Activated naive CD8-positive, alpha-beta T cell treated with anti-CD3 and anti-CD28 coated beads, Interleukin-2, amount 10 ng/mL, durations not matched to agents 7 days and 5 days (primary cell): ENCODE data around the gene RHEB. TPM values are rescaled to one million over a fixed set of nuclear protein-coding genes. Genes with fewer than 3 reads are reported as not detected.
A peak's percentile ranks its signal among the peaks of the same experiment; 100 is the strongest.

Experiments
- ATAC-seq: fragments of 150-1000 bp; cut with Tn5 transposase; one replicate; pipeline ENCODE4 v1.10.0; 2021; ENCODE audit warnings: low read depth, moderate library complexity
- POLR2A ChIA-PET: fragments of 350-600 bp; sonication (Branson Sonifier 250); formaldehyde crosslinking; loops from one replicate; lab custom pipeline; 2021; ENCODE audit warnings: antibody characterized with exemption; lab: Charles Lee
- DNase-seq: peaks from one replicate; pipeline ENCODE4 v3.0.0; 2021
- H3K27ac Mint-ChIP-seq: one replicate; pipeline ENCODE4 v1.8.0; 2022; ENCODE audit warnings: mild to moderate bottlenecking, mixed read lengths
- H3K27me3 Mint-ChIP-seq: one replicate; pipeline ENCODE4 v1.8.0; 2022; ENCODE audit warnings: mild to moderate bottlenecking, moderate library complexity, mixed read lengths
- H3K36me3 Mint-ChIP-seq: one replicate; pipeline ENCODE4 v1.8.0; 2021; ENCODE audit warnings: mild to moderate bottlenecking, mixed read lengths
- H3K4me1 Mint-ChIP-seq: one replicate; pipeline ENCODE4 v1.8.0; 2021; ENCODE audit warnings: mixed read lengths
- H3K4me3 Mint-ChIP-seq: one replicate; pipeline ENCODE4 v1.8.0; 2022; ENCODE audit warnings: mild to moderate bottlenecking, moderate library complexity, mixed read lengths
- H3K9me3 Mint-ChIP-seq: one replicate; pipeline ENCODE4 v1.8.0; 2021; ENCODE audit warnings: mixed read lengths
- total RNA-seq, 2 experiments: library from RNA; stranded (reverse); gene quantifications; one replicate each; pipeline ENCODE4 v1.2.3, GENCODE V29; 2021

Gene RHEB
- total RNA-seq, 2 experiments from 2014 or later, result 73.0 to 78.9 TPM

DNA sequence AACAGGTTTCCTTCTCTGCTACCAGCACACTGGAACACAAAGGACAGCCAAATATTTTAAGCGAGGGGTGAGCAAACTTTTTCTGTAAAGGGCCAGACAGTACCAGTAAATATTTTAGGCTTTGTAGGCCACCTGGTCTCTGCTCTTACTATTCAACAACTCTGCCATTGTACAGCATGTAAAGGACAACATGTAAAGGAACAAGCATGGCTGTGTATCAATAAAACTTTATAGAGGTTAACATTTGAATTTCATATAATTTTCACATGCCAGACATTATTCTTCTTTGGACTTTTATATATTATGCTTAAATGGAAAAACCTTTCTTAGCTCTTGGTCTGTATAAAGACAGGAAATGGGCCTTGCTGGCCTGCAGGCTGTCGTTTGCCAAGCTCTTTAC, 30.2 kb downstream of the RHEB start:
- Mint-ChIP-seq H3K9me3 (no peaks in the 10 kb centered on the region), H3K4me3 (no peak overlapping the region), H3K4me1 (peaks cover 14% of the 10 kb centered on the region), H3K27ac (no peak overlapping the region), H3K36me3 (peaks cover 32% of the 10 kb centered on the region), H3K27me3 (no peaks in the 10 kb centered on the region)
- no peak for DNase-seq
- no peak for ATAC-seq
- POLR2A ChIA-PET, result no interaction called here

DNA sequence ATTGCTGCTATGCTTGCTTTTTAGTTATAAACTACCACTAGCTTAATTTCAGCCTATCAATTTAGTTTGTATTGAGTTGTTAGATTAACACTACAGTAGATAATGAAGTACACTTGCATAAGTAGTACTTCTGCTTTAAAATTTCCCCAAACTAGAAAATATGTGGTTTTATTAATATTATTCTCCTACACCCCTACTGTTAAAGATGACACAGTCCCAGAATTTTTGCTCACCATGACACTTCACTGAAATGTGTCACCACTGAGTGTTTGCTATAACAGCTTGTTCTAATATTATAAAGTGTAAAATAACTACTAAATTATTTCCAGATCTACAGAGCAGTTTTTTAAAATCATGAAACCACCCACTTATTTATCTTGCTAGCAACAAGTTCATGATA, 31.6 kb downstream of the RHEB start:
- ATAC-seq, result no peak
- POLR2A ChIA-PET, result no interaction called here
- H3K9me3 Mint-ChIP-seq, result no peaks in the 10 kb centered on the region
- no peaks in the 10 kb centered on the region for H3K27me3 Mint-ChIP-seq
- peaks cover 5% of the 10 kb centered on the region for H3K4me1 Mint-ChIP-seq
- H3K4me3 Mint-ChIP-seq, result no peak overlapping the region
- peaks cover 36% of the 10 kb centered on the region for H3K36me3 Mint-ChIP-seq
- H3K27ac Mint-ChIP-seq, result no peak overlapping the region
- DNase-seq, result no peak

DNA sequence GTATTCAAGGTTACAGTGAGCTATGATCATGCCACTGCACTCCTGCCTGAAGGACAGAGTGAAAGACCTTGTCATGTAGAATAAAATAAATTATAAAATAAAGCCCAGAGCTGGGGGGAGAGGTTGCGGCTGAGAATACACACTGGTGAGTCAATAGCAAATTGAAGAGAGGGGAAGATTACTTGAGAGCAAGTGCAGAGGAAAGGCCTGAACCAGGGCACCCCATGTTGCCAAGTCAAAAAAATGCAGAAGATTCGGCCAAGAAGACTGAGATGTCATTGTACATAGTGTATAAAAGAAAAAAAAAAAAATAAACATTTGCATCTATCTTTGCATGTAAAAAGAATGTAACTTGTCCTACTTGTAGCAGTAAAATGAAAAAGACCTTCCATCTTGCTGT, 32.5 kb downstream of the RHEB start:
- ATAC-seq (no peak), DNase-seq (no peak)
- no peaks in the 10 kb centered on the region for H3K9me3 Mint-ChIP-seq
- POLR2A ChIA-PET, result no interaction called here
- peaks cover 41% of the 10 kb centered on the region for H3K36me3 Mint-ChIP-seq
- no peak overlapping the region for H3K27ac Mint-ChIP-seq
- peaks cover 8% of the 10 kb centered on the region for H3K4me1 Mint-ChIP-seq
- no peak overlapping the region for H3K4me3 Mint-ChIP-seq
- H3K27me3 Mint-ChIP-seq, result no peaks in the 10 kb centered on the region

DNA sequence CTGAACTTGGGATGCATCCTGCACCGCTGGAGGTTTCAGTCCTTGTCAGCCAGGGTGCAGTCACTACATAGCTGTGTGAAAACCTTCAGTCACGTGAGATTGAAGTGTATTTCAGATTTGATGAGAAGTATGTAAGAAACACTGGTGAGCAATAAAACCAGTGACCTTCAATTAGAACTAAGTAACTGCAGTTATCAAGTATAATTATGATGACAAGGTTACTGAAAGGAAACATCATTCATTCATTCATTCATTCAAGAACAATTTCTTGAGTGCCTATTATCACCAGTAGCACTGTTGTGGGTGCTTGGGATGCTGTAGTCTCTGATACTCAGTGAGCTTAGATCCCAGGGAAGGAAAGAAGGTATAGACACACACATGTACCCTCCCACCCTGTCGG, 33.6 kb downstream of the RHEB start:
- DNase-seq (no peak), ATAC-seq (no peak)
- Mint-ChIP-seq H3K27me3 (no peaks in the 10 kb centered on the region), H3K4me1 (peaks cover 11% of the 10 kb centered on the region), H3K36me3 (peaks cover 44% of the 10 kb centered on the region), H3K27ac (no peak overlapping the region), H3K9me3 (no peaks in the 10 kb centered on the region), H3K4me3 (no peak overlapping the region)
- POLR2A ChIA-PET, result no interaction called here

DNA sequence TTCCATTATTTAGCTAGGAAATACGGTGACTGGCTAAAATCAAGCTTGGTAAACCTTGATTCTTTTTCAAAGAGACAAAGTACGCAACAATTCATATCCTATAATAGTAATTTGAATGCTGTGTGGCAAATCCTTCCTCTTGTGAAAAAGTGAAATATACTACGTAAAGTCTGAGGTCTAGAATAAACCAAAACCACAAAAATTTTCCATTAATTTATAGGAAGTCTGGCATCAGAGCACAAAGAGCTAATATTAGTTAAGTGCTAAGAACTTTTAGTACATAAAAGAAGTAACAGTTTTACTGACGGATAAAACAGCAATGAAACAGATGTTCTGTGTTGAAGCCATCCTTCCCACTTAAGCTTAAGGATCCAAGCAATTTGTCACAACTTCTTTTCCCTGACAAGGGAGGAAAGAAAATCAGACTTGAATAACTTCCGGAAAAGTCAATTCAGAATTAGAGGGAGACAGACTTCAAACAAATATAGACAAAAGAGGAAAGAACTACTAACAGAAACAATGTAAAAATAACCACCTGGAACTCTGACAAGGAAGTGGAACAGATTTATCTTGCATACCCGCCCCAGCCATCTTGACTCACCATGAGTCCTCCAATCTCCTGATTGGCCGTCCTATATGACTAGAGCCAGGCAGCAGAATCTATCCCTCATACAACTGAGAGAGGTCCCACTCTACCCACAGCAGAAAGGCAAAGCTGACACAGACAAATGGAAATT, 34.6 kb downstream of the RHEB start:
- DNase-seq (no peak), ATAC-seq (no peak)
- Mint-ChIP-seq H3K4me1 (peaks cover 11% of the 10 kb centered on the region), H3K36me3 (peaks cover 40% of the 10 kb centered on the region), H3K4me3 (no peak overlapping the region), H3K27me3 (no peaks in the 10 kb centered on the region), H3K9me3 (no peaks in the 10 kb centered on the region), H3K27ac (no peak overlapping the region)
- POLR2A ChIA-PET, result no interaction called here

DNA sequence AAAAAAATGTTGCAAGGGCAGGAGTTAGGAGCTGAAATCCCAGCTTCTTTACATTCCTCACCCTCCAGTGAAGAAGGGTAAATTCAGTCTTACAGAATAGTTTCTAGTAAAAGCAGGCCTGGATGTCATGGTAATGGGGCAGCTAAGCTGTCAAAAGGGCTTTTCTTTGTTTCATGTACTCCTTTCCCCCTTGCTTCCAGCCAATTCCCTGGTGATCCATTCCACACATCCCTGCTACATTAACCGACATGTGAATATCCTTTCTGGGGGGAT, 36.0 kb downstream of the RHEB start:
- POLR2A ChIA-PET, result no interaction called here

DNA sequence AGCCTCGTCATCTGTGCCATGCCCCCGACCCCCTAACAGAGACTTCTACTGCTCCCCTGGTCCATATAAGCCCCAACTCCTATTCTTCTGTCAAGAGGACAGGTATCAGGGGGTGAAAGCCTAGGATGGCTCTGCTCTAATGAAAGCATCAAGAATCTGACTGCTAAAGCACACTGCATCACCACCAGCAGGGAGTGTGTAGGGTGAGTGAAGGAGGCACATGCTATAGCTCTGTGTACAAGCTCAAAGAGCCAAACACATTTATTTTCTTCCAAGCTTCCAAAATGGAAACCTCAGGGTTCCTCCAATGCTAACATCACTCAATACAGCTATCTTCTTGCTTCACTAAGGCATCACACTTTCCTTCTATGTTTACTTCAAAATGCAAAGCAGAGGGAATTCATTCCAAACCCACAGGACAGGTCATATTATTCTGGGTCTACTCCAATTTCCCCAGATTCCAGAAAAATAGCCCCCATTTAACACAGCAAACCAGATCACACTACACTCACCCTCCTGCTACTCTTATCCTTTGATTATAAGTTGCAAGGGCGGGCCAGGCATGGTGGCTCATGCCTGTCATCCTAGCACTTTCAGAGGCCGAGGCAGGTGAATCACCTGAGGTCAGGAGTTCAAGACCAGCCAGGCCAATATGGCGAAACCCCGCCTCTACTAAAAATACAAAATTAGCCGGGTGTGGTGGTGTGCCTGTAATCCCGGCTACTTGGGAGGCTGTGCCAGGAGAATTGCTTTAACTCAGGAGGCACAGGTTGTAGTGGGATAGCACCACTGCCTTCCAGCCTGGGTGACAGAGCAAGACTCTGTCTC, 36.6 kb downstream of the RHEB start:
- Mint-ChIP-seq H3K4me1 (peaks cover 12% of the 10 kb centered on the region), H3K4me3 (no peak overlapping the region), H3K27me3 (no peaks in the 10 kb centered on the region), H3K27ac (peak overlapping the region; percentile 11), H3K9me3 (no peaks in the 10 kb centered on the region), H3K36me3 (peaks cover 36% of the 10 kb centered on the region)
- DNase-seq (no peak), ATAC-seq (no peak)
- POLR2A ChIA-PET, result interaction anchor here (0.5 to 0.7 kb wide), 2 partner anchors 36 to 300 kb away, joined by 3 to 5 read pairs; no protein-coding TSS in a partner anchor

More for the DNA sequence above, 36.0 kb downstream of the RHEB start:
- Mint-ChIP-seq H3K27me3 (no peaks in the 10 kb centered on the region), H3K27ac (no peak overlapping the region), H3K36me3 (peaks cover 38% of the 10 kb centered on the region), H3K4me1 (peaks cover 12% of the 10 kb centered on the region), H3K4me3 (no peak overlapping the region), H3K9me3 (no peaks in the 10 kb centered on the region)
- DNase-seq (no peak), ATAC-seq (no peak)

DNA sequence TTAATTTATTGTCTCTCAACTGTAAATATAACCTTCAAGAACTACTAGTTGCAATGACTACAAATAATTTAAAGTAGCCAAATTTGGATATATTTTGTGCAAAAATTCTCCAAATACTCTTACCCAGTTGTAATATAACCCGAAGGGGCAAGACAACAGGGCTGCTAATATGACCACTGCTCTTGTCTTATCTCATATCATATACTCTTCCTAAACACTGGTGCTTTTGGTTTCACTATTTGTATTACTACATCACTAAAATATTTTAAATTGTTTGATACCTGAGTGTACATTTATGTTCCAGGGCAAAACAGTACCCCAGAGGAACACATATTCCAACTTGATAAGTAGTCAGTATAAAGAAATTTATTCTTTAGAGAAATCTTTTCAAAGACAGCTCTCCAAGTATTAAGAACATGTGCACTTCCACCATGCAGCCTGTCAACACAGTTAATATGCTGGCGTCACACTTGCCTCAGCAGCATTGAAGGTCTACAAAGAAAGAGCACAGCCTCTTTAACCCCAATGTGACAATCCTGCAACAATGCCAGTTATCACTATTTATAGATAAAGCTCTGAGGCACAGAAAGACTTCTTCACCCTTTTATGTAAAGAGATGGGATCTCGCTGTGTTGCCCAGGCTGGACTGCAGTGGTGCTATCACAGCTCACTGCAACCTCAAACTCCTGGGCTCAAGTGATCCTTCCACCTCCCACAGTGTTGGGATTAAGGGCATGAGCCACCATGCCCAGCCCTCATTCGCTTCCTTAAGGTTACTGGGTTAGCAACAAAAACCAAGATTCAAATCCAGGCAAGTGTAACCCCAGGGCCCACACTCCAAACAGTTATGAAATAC, 37.8 kb downstream of the RHEB start:
- Mint-ChIP-seq H3K36me3 (peaks cover 30% of the 10 kb centered on the region), H3K27ac (peak overlapping the region; percentile 35)
- ATAC-seq, result no peak

DNA sequence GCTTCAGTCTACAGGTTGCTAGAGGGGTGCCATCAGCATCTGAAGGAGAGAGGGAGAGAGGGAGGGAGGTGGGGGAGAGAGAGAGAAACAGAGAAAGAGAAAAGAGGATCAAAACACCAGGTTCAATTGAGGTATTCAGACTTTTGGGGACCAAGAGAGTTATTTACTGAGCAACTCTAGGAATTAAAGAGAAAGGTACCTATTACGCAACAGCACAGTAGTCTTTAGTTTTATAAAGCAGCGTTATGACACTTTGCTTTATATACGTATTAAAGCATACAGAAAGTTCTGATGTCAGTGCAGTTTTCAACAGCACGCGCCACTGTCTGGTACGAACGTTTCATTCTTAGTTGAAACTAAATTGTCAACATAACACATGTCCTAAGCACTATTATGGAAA, 41.8 kb downstream of the RHEB start:
- Mint-ChIP-seq H3K4me1 (peaks cover 20% of the 10 kb centered on the region), H3K27me3 (no peaks in the 10 kb centered on the region)

More for the DNA sequence above, 37.8 kb downstream of the RHEB start:
- POLR2A ChIA-PET, result interaction anchor here (0.7 kb wide), 1 partner anchor 37 kb away, joined by 3 read pairs; no protein-coding TSS in a partner anchor
- Mint-ChIP-seq H3K27me3 (no peaks in the 10 kb centered on the region), H3K4me3 (no peak overlapping the region), H3K4me1 (peaks cover 12% of the 10 kb centered on the region), H3K9me3 (no peaks in the 10 kb centered on the region)
- no peak for DNase-seq

DNA sequence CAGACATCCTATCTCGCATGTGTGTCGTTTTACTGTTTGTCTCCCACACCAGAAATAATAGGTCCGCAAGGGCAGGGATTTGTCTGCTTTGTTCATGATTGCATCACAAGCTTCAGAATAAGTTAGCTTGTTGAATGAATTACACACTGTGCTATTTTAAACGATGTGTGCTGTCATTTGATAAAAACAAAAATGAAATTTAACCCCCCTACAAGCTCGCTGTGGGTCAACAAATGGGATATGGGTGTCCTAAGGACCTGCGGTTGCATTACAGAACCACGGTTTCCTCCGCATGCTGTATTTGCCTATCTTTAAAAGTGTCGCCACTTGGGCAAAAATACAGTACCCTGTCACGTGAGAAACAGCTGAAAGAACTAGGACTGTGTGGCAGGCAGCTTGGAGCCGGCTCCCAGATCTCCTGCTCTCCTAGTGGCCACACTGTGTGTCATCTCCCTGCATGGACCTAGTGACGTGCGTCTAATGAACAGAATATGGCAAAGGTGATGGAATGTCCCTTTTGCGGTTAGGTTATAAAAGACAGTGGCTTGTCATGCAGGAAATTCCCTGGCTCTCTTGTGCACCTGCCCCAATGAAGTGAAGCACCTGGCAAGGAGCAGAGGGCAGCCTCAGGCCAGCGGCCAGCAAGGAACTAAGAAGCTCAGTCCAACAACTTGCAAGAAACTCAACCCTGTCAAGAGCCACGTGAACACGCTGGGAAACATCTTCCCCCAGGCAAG, 46.9 kb downstream of the RHEB start:
- H3K4me1 Mint-ChIP-seq, result peaks cover 46% of the 10 kb centered on the region
- POLR2A ChIA-PET, result no interaction called here
- peaks cover 40% of the 10 kb centered on the region for H3K36me3 Mint-ChIP-seq
- ATAC-seq (no peak), DNase-seq (no peak)
- no peaks in the 10 kb centered on the region for H3K27me3 Mint-ChIP-seq
- peak overlapping the region; percentile 70 for H3K27ac Mint-ChIP-seq
- H3K4me3 Mint-ChIP-seq, result peak overlapping the region; percentile 45
- no peaks in the 10 kb centered on the region for H3K9me3 Mint-ChIP-seq

More for the DNA sequence above, 41.8 kb downstream of the RHEB start:
- POLR2A ChIA-PET, result no interaction called here
- Mint-ChIP-seq H3K9me3 (no peaks in the 10 kb centered on the region), H3K4me3 (no peak overlapping the region), H3K27ac (no peak overlapping the region), H3K36me3 (peaks cover 23% of the 10 kb centered on the region)
- DNase-seq (no peak), ATAC-seq (no peak)

DNA sequence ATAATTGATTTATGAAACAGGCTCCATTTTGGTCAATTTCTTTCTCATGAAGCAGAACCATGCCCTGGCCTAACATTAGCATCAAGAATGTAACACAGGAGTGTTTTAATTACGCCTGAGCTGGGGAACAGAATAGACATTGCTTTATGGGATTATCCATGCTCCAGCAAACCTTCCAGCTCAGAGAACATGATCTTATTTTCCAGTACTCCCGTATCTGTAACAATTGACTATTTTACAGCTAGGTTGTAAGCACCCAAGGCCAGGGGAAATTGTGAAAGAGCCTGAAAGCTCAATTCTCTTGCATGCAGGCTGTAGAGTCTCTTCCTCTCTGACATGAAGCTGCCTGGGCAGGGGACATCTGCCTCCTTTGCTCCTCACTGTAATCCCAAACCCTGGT, 49.0 kb downstream of the RHEB start:
- H3K27ac Mint-ChIP-seq, result no peak overlapping the region

DNA sequence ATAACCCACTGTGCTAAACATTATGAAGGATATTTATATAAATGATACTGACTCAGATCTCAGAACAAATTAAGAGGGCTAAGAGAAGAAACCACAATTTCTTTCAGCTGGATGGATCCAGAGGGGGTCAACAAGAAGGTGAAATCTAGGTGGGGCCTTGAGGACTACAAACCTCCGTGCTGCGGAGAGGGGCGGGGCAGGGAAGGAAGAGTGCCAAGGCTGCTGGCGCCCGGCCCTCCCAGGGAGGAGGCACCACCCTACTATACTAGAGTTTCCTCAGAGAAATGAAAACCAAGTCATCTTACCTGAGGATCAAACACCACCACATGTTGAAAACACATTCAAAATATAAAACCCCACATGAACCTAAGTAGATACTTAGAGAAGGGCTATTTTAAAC, 50.4 kb downstream of the RHEB start:
- no peak for DNase-seq
- POLR2A ChIA-PET, result no interaction called here
- peaks cover 43% of the 10 kb centered on the region for H3K4me1 Mint-ChIP-seq
- no peak for ATAC-seq
- peaks cover 56% of the 10 kb centered on the region for H3K36me3 Mint-ChIP-seq
- H3K27me3 Mint-ChIP-seq, result no peaks in the 10 kb centered on the region
- no peak overlapping the region for H3K27ac Mint-ChIP-seq
- no peak overlapping the region for H3K4me3 Mint-ChIP-seq
- H3K9me3 Mint-ChIP-seq, result no peaks in the 10 kb centered on the region

More for the DNA sequence above, 49.0 kb downstream of the RHEB start:
- Mint-ChIP-seq H3K9me3 (no peaks in the 10 kb centered on the region), H3K4me1 (peaks cover 46% of the 10 kb centered on the region), H3K36me3 (peaks cover 45% of the 10 kb centered on the region), H3K4me3 (no peak overlapping the region), H3K27me3 (no peaks in the 10 kb centered on the region)
- no peak for DNase-seq
- POLR2A ChIA-PET, result no interaction called here
- no peak for ATAC-seq
